HT1080 (cell line): ENCODE data around the gene SYCN. TPM values are rescaled to one million over a fixed set of nuclear protein-coding genes. Genes with fewer than 3 reads are reported as not detected.

ENCODE experiments used
- DNase-seq: peaks from one replicate; pipeline ENCODE4 v3.0.0-alpha.2; 2015; ENCODE audit warnings: low read depth
- total RNA-seq: library from RNA; depleted of rRNA; stranded (reverse); fragments of >200 nt; shearing (Covaris generic); gene quantifications from 2 replicates; pipeline ENCODE4 v1.2.3, GENCODE V29; 2014

The SYCN gene
- total RNA-seq, 1 experiment from 2014 or later, result not detected

- no peak for DNase-seq
Measured at GRCh38 chr19:39195755-39196154, 8.3 kb downstream of the SYCN start.

DNA sequence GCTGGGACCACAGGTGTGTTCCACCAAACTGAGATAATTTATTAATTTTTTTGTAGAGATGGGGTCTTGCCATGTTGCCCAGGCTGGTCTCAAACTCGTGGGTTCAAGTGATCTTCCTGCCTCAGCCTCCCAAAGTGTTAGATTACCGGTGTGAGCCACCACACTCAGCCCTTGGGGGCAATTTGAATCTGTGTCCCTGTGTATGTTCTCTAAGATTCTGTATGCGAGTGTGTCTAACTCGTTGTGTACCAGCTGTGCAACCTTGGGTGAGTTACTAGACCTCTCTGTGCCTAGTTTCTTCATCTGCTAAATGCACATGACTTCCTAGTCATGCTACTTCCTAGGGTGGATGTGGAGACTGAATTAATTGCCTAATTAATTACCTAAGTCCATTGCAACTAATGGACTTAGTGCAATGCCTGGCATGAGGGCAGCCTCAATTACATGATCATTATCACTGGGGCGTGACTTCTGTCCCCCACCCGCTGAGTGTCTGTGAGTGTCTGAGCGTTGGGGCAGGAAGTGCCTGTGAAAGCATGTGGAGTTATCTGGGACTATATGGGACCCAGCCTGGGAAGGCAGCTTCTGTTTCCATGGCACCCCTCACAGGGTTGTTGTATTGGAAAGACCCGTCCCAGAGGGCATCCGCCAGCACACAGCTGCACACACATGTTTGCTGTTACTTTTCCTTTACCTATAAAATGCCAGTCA is 9.1 kb downstream of the SYCN start:
- DNase-seq, result peak; percentile 20

- DNase-seq, result no peak
Measured at GRCh38 chr19:39193803-39194202, 10.3 kb downstream of the SYCN start.

GRCh38 chr19:39192846-39193245 is 11.2 kb downstream of the SYCN start:
- DNase-seq, result no peak

DNA sequence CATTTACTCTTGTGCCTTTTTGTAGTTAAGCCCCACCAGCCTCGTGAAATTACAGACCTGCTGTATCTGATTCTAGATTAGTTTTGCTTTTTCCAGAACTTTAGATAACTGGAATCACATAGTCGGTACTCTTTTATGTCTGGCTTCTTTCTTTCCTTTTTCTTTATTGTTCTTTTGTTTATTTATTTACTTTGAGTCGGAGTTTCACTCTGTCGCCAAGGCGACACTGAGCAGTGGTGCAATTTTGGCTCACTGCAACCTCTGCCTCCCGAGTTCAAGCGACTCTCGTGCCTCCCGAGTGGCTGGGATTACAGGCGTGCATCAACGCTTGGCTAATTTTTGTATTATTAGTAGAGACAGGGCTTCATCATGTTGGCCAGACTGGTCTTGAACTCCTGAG is 13.3 kb downstream of the SYCN start:
- DNase-seq, result no peak

GRCh38 chr19:39188960-39189359 is 15.1 kb downstream of the SYCN start:
- DNase-seq, result no peak

DNA sequence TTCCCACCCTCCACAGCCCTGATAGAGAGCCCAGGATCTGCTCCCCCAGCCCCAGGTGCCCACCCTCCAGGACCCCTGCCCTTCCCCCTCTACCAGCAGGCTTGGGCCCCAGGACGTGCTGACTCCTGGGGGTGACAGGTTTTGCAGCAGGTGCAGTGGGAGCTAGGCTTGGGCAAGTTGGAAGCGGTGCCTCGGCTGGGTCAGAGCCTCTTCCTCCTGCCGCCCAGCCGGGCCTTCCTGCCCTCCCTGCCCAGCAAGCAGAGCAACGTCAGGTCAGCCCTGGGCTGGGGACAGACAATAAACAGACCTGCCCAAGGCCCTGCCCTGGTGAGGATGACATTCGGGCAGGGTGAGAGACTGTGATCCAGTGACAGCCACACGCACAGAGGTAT is 16.5 kb downstream of the SYCN start:
- DNase-seq, result no peak

DNA sequence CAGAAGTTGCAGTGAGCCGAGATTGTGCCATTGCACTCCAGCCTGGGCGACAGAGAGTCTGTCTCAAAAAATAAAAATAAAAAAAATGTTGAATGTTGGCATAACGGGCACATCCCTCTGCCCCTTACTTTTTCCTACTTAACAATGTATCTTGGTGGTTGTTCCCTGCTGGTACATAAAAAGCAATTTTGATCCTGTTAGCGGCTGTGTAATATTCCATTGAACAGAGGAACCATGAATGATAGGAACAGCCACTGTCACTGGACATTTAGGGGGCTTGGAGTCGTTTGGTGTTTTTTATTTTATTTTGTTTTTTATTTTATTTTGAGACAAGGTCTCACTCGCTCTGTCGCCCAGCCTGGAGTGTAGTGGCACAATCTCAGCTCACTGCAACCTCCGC is 17.7 kb downstream of the SYCN start:
- no peak for DNase-seq

GRCh38 chr19:39183104-39183503 is 21.0 kb downstream of the SYCN start:
- DNase-seq, result no peak

DNA sequence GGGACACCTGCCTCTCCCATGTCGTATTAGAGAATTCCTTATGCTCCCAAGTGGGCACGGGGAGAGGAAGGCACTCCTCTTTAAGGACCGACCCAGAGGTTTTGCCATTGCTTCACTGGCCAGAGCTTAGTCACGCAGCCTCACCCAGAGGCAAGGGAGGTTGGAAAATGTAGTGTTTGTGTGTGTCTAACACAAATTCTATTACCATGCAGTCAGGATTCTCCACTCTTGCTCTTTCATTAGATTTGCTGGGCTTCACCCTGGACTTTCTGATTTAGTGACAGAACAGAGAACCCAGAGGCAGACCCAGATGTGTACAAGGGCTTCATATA is 21.9 kb downstream of the SYCN start:
- DNase-seq, result no peak

DNA sequence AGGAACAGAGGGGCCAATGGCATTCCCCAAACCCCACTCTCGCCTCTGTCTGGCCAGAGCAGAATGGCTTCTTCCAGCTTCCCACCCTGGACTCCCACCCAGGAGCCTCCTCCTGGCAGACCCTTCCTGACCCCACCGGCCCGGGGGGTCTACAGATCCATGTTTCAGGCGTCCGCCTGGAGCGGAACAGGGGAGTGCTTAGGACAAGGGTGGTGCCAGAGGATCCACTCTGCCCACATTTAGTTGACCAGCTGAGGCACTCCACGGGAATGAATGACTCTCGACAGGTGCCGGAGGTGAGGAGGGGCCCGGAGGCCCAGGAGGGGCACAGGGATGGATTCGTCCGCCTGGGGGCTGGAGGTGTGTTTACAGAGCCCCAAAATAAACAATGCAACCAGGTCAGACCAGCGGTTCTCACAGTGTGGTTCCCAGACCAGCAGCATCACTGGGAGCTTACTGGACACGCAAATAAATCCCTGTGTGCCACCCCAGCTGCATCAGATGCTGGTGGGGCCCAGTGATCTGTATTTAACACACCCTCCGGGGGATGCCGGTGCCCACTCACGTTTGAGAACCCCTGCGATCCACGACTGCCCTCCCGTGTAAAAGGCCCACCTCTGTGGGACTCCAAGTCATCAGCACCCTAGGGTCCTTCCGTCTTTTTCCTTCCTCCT is 22.4 kb downstream of the SYCN start:
- DNase-seq, result no peak

DNA sequence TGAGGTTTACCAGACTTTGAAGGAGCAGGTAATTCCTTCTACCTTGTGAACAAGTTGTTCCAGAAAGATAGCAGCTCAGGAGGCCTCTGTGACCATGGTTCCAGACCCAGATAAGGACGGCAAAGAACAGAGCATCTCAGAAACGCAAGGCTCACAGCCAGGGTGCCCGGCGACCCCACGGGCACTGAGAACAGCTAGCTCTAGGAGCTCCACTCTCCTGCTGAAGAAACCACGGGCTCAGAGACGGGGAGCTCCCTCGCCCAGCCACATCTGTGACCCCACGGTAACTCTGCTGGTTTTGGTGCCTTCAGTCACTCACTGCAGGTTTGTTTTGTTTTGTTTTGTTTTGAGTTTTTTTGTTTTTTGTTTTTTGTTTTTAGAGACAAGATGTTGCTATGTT is 23.3 kb downstream of the SYCN start:
- no peak for DNase-seq

- DNase-seq, result no peak
Measured at GRCh38 chr19:39179754-39180153, 24.3 kb downstream of the SYCN start.

DNA sequence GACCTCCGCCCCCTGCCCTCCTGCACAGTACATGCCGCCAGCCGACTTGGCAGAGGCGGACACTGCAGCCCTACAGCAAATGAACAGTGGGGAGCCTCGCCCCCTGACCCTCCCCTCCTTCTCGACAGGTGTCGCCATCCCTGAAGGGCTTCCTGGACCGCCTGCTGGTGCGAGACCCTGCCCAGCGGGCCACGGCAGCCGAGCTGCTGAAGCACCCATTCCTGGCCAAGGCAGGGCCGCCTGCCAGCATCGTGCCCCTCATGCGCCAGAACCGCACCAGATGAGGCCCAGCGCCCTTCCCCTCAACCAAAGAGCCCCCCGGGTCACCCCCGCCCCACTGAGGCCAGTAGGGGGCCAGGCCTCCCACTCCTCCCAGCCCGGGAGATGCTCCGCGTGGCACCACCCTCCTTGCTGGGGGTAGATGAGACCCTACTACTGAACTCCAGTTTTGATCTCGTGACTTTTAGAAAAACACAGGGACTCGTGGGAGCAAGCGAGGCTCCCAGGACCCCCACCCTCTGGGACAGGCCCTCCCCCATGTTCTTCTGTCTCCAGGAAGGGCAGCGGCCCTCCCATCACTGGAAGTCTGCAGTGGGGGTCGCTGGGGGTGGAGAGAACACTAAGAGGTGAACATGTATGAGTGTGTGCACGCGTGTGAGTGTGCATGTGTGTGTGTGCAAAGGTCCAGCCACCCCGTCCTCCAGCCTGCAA is 25.6 kb downstream of the SYCN start:
- DNase-seq, result no peak

- no peak for DNase-seq
Measured at GRCh38 chr19:39177736-39178135, 26.3 kb downstream of the SYCN start.

DNA sequence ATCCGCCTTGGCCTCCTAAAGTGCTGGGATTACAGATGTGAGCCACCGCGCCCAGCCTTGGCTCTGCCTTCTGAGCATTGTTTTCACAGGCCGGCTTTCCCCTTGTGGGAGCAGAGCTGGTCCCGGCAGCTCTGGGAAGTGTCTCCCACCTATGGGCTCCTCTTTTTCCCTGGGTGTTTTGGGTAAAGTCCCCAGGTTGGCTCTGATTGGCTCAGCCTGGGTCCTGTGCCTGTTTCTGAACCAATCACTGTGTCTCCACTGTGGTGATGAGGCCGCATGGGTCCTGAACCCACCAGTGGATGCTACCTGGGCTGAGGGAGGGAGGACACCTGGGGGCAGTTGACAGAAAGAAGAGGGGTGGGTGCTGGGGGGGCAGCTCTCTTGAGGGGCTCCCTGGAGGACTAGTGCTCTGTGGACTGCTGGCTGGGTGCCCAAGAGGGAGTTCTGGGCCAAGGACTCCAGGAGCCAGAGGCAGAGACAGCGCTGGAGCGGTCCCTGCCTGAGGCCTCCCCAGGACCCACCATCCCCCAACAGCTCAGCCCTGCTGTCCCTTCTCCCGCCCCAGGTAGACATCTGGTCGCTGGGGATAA is 26.9 kb downstream of the SYCN start:
- no peak for DNase-seq

DNA sequence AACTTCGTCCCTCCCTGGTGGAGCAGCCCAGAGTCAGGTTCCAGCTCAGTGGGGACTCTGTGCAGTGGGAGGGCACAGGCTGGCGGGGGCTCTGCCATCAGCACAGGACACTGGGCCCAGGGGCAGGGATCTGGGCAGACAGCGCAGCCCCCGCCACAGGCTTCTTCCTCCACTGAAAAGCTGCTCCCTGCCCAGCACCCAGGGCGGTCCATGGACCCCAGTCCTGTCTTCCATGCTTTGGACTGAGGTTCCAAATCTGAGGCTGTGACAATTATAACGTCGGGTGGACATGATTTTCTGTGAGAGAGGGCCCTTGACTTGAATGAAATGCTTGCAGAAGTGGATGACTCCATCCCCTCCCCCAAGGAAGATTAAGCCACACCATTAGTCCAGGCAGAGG is 28.5 kb downstream of the SYCN start:
- no peak for DNase-seq

DNA sequence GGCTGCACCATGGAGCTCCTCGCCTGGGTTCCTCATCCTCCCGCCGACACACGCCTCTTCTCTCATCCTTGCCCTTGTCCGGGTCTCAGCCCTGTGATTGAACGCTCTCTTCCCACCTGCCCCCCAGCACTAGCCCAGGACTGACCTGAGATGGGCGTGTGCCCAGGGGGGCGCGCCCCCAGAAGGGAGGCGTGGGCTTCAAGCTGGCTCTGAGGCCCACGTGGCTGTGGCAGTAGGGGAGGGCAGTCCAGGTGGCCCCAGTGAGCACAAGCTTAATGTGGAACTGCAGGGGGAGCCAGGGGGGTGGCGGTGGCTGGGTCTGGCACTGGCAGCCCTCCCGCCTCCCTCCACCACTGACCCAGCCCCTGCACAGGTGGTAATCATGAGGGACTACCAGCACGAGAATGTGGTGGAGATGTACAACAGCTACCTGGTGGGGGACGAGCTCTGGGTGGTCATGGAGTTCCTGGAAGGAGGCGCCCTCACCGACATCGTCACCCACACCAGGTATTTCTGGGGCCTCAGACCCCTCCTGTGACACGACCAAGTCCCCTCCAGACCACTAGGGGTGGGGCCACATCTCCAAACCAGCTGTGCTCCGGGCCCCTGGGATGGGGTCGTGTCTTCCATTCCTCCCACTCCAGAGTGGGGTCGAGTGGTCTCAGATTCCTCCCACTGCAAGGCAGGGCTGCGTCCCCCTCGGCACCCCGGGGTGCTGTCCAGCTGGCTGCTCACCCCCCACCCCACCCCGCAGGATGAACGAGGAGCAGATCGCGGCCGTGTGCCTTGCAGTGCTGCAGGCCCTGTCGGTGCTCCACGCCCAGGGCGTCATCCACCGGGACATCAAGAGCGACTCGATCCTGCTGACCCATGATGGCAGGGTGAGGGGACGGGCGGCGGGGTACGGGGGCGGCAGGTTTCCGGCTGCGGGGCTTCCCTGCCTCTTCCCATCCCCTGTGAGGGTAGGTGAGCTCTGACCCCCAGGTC is 29.2 kb downstream of the SYCN start:
- no peak for DNase-seq

GRCh38 chr19:39174142-39174541 is 29.9 kb downstream of the SYCN start:
- no peak for DNase-seq

DNA sequence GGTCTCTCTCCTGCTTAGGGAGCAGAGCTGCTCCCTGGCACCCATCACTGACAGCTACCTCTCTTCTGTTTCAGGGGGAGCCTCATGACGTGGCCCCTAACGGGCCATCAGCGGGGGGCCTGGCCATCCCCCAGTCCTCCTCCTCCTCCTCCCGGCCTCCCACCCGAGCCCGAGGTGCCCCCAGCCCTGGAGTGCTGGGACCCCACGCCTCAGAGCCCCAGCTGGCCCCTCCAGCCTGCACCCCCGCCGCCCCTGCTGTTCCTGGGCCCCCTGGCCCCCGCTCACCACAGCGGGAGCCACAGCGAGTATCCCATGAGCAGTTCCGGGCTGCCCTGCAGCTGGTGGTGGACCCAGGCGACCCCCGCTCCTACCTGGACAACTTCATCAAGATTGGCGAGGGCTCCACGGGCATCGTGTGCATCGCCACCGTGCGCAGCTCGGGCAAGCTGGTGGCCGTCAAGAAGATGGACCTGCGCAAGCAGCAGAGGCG is 30.5 kb downstream of the SYCN start:
- no peak for DNase-seq
